Epithelial cell of esophagus (primary cell): ENCODE measurements around the gene RTL10.

Experiments
- DNase-seq: peaks from one replicate; pipeline ENCODE4 v3.0.0; 2010; ENCODE audit warnings: low read depth
- H3K4me3 ChIP-seq: 2 replicates; pipeline ENCODE4 v1.5.1; 2011; ENCODE audit warnings: mild to moderate bottlenecking, low read length, control low read depth
- CTCF ChIP-seq: IDR thresholded peaks from 2 replicates; pipeline ENCODE4 v1.5.1; 2011; ENCODE audit warnings: low read depth, mild to moderate bottlenecking, low read length, control low read depth, inconsistent platforms; ENCODE audit not compliant: insufficient read depth; ENCODE audit errors: missing control alignments

The RTL10 gene

GRCh38 chr22:19900707-19901436, 46.2 kb upstream of the RTL10 start:
- no peak for TF ChIP-seq CTCF
- H3K4me3 ChIP-seq = no peak overlapping the region
- DNase-seq = no peak

- H3K4me3 ChIP-seq = no peak overlapping the region
- no peak for TF ChIP-seq CTCF
- no peak for DNase-seq
These were observed 44.3 kb upstream of the RTL10 start for GRCh38 chr22:19898831-19899567.

DNA sequence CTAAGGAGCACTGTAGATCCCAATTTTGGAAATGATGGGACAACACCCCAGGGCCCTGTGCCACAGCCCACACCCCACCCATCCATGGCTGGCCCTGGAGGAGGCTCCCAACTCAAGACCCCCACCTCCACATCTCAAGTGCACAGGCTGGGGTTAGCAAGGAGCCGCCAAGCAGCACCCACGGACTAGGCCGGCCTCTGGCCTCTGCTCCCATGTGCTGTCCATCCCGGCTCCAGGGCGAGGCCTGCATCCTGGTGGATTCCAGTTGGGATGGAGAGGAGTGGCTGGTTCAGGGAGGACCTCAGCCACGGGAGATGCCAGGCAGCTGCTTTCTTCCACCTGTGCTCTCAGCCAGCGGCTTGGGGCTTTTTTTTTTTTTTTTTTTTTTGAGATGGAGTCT, 43.5 kb upstream of the RTL10 start:
- no peak overlapping the region for H3K4me3 ChIP-seq
- no peak for TF ChIP-seq CTCF
- no peak for DNase-seq

DNA sequence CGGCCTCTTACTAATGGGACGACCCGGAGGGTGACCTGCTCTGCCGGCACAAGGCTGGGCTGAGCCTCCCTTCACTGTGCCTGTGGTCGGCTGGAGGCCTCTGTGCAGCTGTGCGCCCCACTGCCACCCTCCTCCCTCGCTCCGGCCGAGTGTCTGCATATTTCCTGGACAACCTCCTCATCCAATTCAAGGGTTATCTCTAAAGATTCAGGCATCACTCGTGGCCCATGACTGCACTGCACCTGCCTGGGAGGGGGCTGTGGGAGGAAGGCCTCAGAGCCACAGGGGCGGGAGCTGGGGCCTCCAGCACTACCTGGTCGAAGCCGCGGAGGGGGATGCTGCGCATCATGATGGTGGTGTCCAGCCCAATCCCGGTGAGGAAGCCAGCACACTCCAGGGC, 43.1 kb upstream of the RTL10 start:
- DNase-seq = no peak
- TF ChIP-seq CTCF = no peak

GRCh38 chr22:19896665-19897355, 42.1 kb upstream of the RTL10 start:
- DNase-seq = no peak
- H3K4me3 ChIP-seq = no peak overlapping the region
- TF ChIP-seq CTCF = no peak

More for the DNA sequence above, 43.1 kb upstream of the RTL10 start:
- no peak overlapping the region for H3K4me3 ChIP-seq

GRCh38 chr22:19895160-19895849, 40.6 kb upstream of the RTL10 start:
- DNase-seq = no peak
- TF ChIP-seq CTCF = no peak
- no peak overlapping the region for H3K4me3 ChIP-seq
